Endothelial cell (in vitro differentiated cells): ENCODE data around the gene MRPL19. TPM values are rescaled to one million over a fixed set of nuclear protein-coding genes. Genes with fewer than 3 reads are reported as not detected.

Experiments used
- DNase-seq: peaks from one replicate; pipeline ENCODE4 v3.0.0; 2021; ENCODE audit warnings: low spot score
- H3K27ac Mint-ChIP-seq: one replicate; pipeline ENCODE4 v1.8.0; 2021; ENCODE audit warnings: mixed read lengths, inconsistent platforms; ENCODE audit not compliant: unreplicated experiment
- H3K27me3 Mint-ChIP-seq: one replicate; pipeline ENCODE4 v1.8.0; 2021; ENCODE audit warnings: mild to moderate bottlenecking, moderate library complexity, mixed read lengths, inconsistent platforms; ENCODE audit not compliant: unreplicated experiment
- H3K36me3 Mint-ChIP-seq: one replicate; pipeline ENCODE4 v1.8.0; 2021; ENCODE audit warnings: mild to moderate bottlenecking, low read depth, mixed read lengths, inconsistent platforms; ENCODE audit not compliant: unreplicated experiment
- H3K4me1 Mint-ChIP-seq: one replicate; pipeline ENCODE4 v1.8.0; 2021; ENCODE audit warnings: mild to moderate bottlenecking, mixed read lengths, inconsistent platforms; ENCODE audit not compliant: unreplicated experiment
- H3K4me3 Mint-ChIP-seq: one replicate; pipeline ENCODE4 v1.8.0; 2021; ENCODE audit warnings: mild to moderate bottlenecking, mixed read lengths, inconsistent platforms; ENCODE audit not compliant: unreplicated experiment
- H3K9me3 Mint-ChIP-seq: one replicate; pipeline ENCODE4 v1.8.0; 2021; ENCODE audit warnings: mixed read lengths, inconsistent platforms; ENCODE audit not compliant: unreplicated experiment
- CTCF ChIP-seq: fragments of 200-600 bp; sonication (generic); IDR thresholded peaks from one replicate; pipeline ENCODE4 v1.5.0; 2021; ENCODE audit warnings: antibody characterized with exemption; ENCODE audit not compliant: unreplicated experiment
- total RNA-seq: library from RNA; stranded (reverse); fragmentation: NEBNext Ultra II Directional; extraction: Animal tissue kit (Norgen Biotek cat#: 25700); gene quantifications from one replicate; pipeline ENCODE4 v1.2.1, GENCODE V29; 2021; ENCODE audit not compliant: unreplicated experiment

Gene MRPL19
- total RNA-seq, 1 donor from 2014 or later: 40.1 TPM

DNA sequence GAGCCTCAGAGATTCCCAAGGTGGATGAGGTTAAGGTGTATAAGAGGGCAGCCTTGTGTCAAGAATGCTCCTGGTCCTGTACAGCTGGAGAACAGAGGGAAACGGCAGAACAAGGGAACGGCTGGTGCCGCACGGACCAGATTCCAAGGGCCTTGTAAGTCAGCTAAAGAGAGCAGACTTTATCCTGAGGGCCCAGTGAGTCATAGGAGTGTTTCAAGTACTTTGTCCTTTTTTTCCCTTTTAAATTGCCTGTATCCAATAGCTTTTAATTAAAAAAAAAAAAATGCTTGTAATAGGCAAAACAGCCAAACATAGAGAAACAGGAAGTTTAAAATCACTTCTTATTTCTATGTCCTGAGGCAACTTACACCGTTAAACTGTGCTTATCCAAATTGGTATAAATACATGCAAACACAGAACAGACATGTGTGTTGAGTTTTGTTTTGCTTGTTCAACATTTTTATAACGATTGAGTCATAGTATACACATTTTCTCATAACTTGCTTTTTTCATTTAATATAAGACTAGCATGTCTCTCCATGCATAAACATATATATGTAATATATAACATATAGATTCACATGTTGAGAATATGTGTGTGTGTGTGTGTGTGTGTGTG lies 43.8 kb upstream of the MRPL19 start:
- no peak for DNase-seq
- Mint-ChIP-seq H3K27me3 (peaks cover 3% of the 10 kb centered on the region), H3K36me3 (peaks cover 4% of the 10 kb centered on the region), H3K9me3 (no peaks in the 10 kb centered on the region), H3K4me1 (peaks cover 2% of the 10 kb centered on the region), H3K27ac (no peak overlapping the region), H3K4me3 (no peak overlapping the region)
- no peak for TF ChIP-seq CTCF

- peaks cover 3% of the 10 kb centered on the region for H3K27me3 Mint-ChIP-seq
- no peaks in the 10 kb centered on the region for H3K9me3 Mint-ChIP-seq
- peaks cover 4% of the 10 kb centered on the region for H3K36me3 Mint-ChIP-seq
- no peak overlapping the region for H3K4me3 Mint-ChIP-seq
- TF ChIP-seq CTCF: no peak
- no peak for DNase-seq
- no peak overlapping the region for H3K27ac Mint-ChIP-seq
- H3K4me1 Mint-ChIP-seq: peaks cover 2% of the 10 kb centered on the region
Measured at GRCh38 chr2:75603477-75603876, 43.1 kb upstream of the MRPL19 start.

DNA sequence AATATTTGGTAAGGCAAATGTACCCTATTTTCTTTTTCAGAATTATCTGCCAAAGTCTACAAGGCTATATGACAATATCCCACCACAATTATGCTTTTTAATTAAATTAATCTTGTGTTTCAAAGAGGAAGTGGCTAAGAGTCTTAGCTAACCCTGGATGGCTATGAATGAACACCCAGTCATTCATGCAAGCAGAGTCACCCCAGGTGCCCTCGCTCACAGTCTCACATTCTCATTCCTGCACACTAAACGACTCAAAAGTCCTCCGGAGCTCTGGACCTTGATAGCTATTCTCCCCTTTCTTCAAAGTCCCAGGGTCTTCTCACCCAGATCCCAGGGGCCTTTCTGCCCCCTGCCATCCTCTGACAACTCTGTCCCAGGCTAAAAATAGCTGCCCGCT lies 42.1 kb upstream of the MRPL19 start:
- H3K9me3 Mint-ChIP-seq: no peaks in the 10 kb centered on the region
- no peak overlapping the region for H3K27ac Mint-ChIP-seq
- peaks cover 2% of the 10 kb centered on the region for H3K4me1 Mint-ChIP-seq
- peaks cover 2% of the 10 kb centered on the region for H3K27me3 Mint-ChIP-seq
- no peak for TF ChIP-seq CTCF
- no peak for DNase-seq
- peaks cover 4% of the 10 kb centered on the region for H3K36me3 Mint-ChIP-seq
- H3K4me3 Mint-ChIP-seq: no peak overlapping the region

- Mint-ChIP-seq H3K4me3 (no peak overlapping the region), H3K27me3 (peaks cover 2% of the 10 kb centered on the region), H3K36me3 (peaks cover 4% of the 10 kb centered on the region), H3K9me3 (no peaks in the 10 kb centered on the region), H3K4me1 (peaks cover 2% of the 10 kb centered on the region), H3K27ac (no peak overlapping the region)
- TF ChIP-seq CTCF: no peak
- DNase-seq: no peak
Measured at GRCh38 chr2:75605770-75606529, 40.6 kb upstream of the MRPL19 start.

DNA sequence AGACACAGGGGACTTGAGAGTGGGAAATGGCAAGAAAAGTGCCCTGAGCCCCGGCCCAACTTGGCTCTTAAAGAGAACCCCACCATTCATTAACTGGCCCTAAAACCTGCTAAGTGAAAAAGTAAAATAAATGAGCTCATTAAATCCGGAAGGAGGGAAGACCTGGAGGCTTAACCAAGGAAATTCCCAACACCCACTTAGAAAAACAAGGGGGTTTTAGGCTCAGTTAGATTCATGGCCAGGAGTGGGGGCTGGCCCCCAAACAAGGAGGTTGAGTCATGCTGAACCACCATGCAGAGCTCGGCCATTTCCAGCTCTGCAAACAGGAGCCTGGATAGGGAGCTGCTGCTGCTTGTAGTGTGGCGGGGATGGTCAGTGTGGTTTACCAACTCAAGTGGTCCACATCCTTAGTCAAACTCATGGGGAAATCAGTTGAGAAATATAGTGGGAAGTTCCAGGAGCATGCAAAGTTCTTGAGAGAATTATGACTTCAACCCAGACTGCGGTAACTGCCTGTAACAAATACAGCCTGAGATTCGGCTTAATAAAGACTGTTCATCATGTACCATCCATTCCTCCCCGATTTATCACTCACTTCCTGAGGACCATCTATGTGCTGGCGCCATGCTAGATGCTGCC lies 39.7 kb upstream of the MRPL19 start:
- Mint-ChIP-seq H3K27ac (no peak overlapping the region), H3K4me1 (peaks cover 2% of the 10 kb centered on the region), H3K4me3 (no peak overlapping the region), H3K9me3 (no peaks in the 10 kb centered on the region), H3K36me3 (peaks cover 4% of the 10 kb centered on the region), H3K27me3 (peaks cover 2% of the 10 kb centered on the region)
- DNase-seq: no peak
- TF ChIP-seq CTCF: no peak
